HepG2 (cell line): ENCODE measurements around the gene TUBE1. TPM values are rescaled to one million over a fixed set of nuclear protein-coding genes. Genes with fewer than 3 reads are reported as not detected.

ENCODE experiments used
- ATAC-seq: fragments of 200-7000 bp; cut with Tn5 transposase; 3 replicates; pipeline ENCODE4 v1.9.1; 2020; ENCODE audit warnings: mild to moderate bottlenecking, moderate library complexity
- BruUV-seq: library from RNA; stranded (reverse); fragments of 400-500 nt; replicated peaks from 2 replicates; lab custom pipeline; 2021; lab: Mats Ljungman, UMichigan
- CTCF ChIA-PET: fragments of 300-600 bp; formaldehyde crosslinking; extraction: SDS; loops from one replicate; lab custom pipeline; 2021; ENCODE audit warnings: low total read pairs, inconsistent platforms, low intra/inter-chr PET ratio; lab: Yijun Ruan, JAX
- POLR2A ChIA-PET: fragments of 350-600 bp; sonication (Branson Sonifier 250); formaldehyde crosslinking; loops from one replicate; lab custom pipeline; 2020; ENCODE audit warnings: antibody characterized with exemption, inconsistent platforms; lab: Yijun Ruan, JAX
- DNase-seq: peaks from one replicate; pipeline ENCODE4 v3.0.0-alpha.2; 2015; ENCODE audit warnings: low spot score
- FAIRE-seq: peaks from 3 replicates; lab custom pipeline; 2011; peaks lifted over from hg19 to GRCh38; lab: Jason Lieb, UNC
- H2AFZ ChIP-seq: one replicate; pipeline ENCODE4 v1.6.1; 2011; ENCODE audit warnings: low read length, inconsistent platforms
- H3K27ac ChIP-seq: fragments of 300-600 bp; 3 replicates; pipeline ENCODE4 v1.8.0; 2011; ENCODE audit warnings: mixed run types, mild to moderate bottlenecking, mixed read lengths, low read length, inconsistent platforms; ENCODE audit not compliant: insufficient read depth; ENCODE audit errors: extremely low read length
- H3K27me3 ChIP-seq, 2 experiments: fragments of 200-600 bp in 1 of 2; 2 replicates in 1 of 2; 3 replicates in 1 of 2; pipeline versions ENCODE4 v1.6.0 to v1.8.0; 2011; ENCODE audit warnings: low read length in 2 of 2, mild to moderate bottlenecking in 2 of 2, moderate library complexity in 2 of 2, inconsistent platforms in 1 of 2; ENCODE audit not compliant: insufficient read depth in 2 of 2, control insufficient read depth in 1 of 2
- H3K36me3 ChIP-seq, 2 experiments: fragments of 200-600 bp in 1 of 2; replicated peaks in 1 of 2; 2 replicates in 1 of 2; 3 replicates in 1 of 2; pipeline versions ENCODE4 v1.5.1 to v1.8.0; 2011; ENCODE audit warnings: low read length in 2 of 2, inconsistent platforms in 1 of 2; ENCODE audit not compliant: insufficient read depth in 2 of 2, control insufficient read depth in 1 of 2
- H3K4me1 ChIP-seq: 2 replicates; pipeline ENCODE4 v1.5.1; 2012; ENCODE audit warnings: low read length, inconsistent platforms; ENCODE audit not compliant: insufficient read depth
- H3K4me2 ChIP-seq: 2 replicates; pipeline ENCODE4 v1.6.0; 2011; ENCODE audit warnings: low read depth, low read length, inconsistent platforms
- H3K4me3 ChIP-seq, 3 experiments: fragments of 200-600 bp in 1 of 3; sonication (generic), shearing (Covaris generic) in 1 of 3; replicated peaks in 1 of 3; 2 replicates each; pipeline ENCODE4 v1.5.1; 2011 to 2016; ENCODE audit warnings: low read length in 3 of 3, inconsistent platforms in 2 of 3, low read depth in 2 of 3, mild to moderate bottlenecking in 2 of 3, control low read depth in 1 of 3, mixed read lengths in 1 of 3; ENCODE audit not compliant: insufficient read depth in 1 of 3
- H3K79me2 ChIP-seq: one replicate; pipeline ENCODE4 v1.6.1; 2011; ENCODE audit warnings: low read length, inconsistent platforms; ENCODE audit not compliant: insufficient read depth
- H3K9ac ChIP-seq: 2 replicates; pipeline ENCODE4 v1.6.0; 2011; ENCODE audit warnings: mild to moderate bottlenecking, low read depth, low read length, inconsistent platforms; ENCODE audit not compliant: insufficient read depth
- H3K9me3 ChIP-seq: 2 replicates; pipeline ENCODE4 v1.5.1; 2012; ENCODE audit warnings: mild to moderate bottlenecking, low read length
- H4K20me1 ChIP-seq: 2 replicates; pipeline ENCODE4 v1.6.0; 2011; ENCODE audit warnings: inconsistent platforms, mild to moderate bottlenecking, low read length, moderate library complexity; ENCODE audit not compliant: insufficient read depth
- GABPA ChIP-seq, 2 experiments: IDR thresholded peaks; 2 replicates each; pipeline ENCODE4 v1.6.1; 2011 to 2016; ENCODE audit warnings: low read depth in 2 of 2, low read length in 1 of 2, missing biosample characterization in 1 of 2, missing genetic modification characterization in 1 of 2
- ZNF335 ChIP-seq: sonication (generic); formaldehyde crosslinking; IDR thresholded peaks from 2 replicates; pipeline ENCODE4 v1.4.0; 2020; ENCODE audit warnings: missing genetic modification reagents
- ZNF558 ChIP-seq: sonication (generic); formaldehyde crosslinking; IDR thresholded peaks from 2 replicates; pipeline ENCODE4 v1.9.0; 2022; ENCODE audit warnings: mild to moderate bottlenecking, missing genetic modification reagents, borderline replicate concordance
- in situ Hi-C: cut with HindIII; loops from 2 replicates; pipeline ENCODE4 v1.10.0; 2017; ENCODE audit warnings: low pct_unique_long_range_greater_than_20kb; ENCODE audit not compliant: extremely low pct_ligation_motif_present
- intact Hi-C: fragments of 100-400 bp; cut with micrococcal nuclease; formaldehyde crosslinking; loops from one replicate; pipeline ENCODE4 v1.10.0; 2022; ENCODE audit not compliant: unreplicated experiment
- polyA plus RNA-seq, 8 experiments: library from polyadenylated mRNA; depleted of rRNA in 3 of 8; stranded (reverse) in 7 of 8; unstranded in 1 of 8; fragments of >200 nt; fragmentation: Illumina TruSeq in 4 of 8; extraction: Trizol in 4 of 8; gene quantifications; 2 replicates each; pipeline versions ENCODE4 v1.2.1 to v1.2.3, GENCODE V29; 2011 to 2016; ENCODE audit warnings: low read depth in 4 of 8, missing spikeins in 1 of 8, mixed read lengths in 1 of 8; ENCODE audit not compliant: insufficient read depth in 1 of 8
- total RNA-seq, 5 experiments: library from RNA; depleted of rRNA; stranded (reverse); fragments of >200 nt; fragmentation: Illumina TruSeq; extraction: Trizol; gene quantifications; 2 replicates each; pipeline ENCODE4 v1.2.3, GENCODE V29; 2016; ENCODE audit warnings: low read depth in 1 of 5
- TF ChIP-seq, protein P1 (sequence below): sonication (generic); formaldehyde crosslinking; IDR thresholded peaks from 2 replicates; pipeline ENCODE4 v1.4.0; 2020; ENCODE audit warnings: missing genetic modification reagents, borderline replicate concordance

Gene TUBE1
- total and polyA plus RNA-seq, 2 of the 13 experiments (the other 11 are each of a cell fraction or from before 2014, with no cell fraction given) = 17.3 to 22.6 TPM

- TF ChIP-seq GABPA (IDR thresholded peaks at IDR 0.05; ENCODE audit: low read depth, low read length) (no peak), GABPA (CRISPR knock-in tag; IDR thresholded peaks at IDR 0.05; ENCODE audit: low read depth) (no peak)
- TF ChIP-seq, protein P1, sequence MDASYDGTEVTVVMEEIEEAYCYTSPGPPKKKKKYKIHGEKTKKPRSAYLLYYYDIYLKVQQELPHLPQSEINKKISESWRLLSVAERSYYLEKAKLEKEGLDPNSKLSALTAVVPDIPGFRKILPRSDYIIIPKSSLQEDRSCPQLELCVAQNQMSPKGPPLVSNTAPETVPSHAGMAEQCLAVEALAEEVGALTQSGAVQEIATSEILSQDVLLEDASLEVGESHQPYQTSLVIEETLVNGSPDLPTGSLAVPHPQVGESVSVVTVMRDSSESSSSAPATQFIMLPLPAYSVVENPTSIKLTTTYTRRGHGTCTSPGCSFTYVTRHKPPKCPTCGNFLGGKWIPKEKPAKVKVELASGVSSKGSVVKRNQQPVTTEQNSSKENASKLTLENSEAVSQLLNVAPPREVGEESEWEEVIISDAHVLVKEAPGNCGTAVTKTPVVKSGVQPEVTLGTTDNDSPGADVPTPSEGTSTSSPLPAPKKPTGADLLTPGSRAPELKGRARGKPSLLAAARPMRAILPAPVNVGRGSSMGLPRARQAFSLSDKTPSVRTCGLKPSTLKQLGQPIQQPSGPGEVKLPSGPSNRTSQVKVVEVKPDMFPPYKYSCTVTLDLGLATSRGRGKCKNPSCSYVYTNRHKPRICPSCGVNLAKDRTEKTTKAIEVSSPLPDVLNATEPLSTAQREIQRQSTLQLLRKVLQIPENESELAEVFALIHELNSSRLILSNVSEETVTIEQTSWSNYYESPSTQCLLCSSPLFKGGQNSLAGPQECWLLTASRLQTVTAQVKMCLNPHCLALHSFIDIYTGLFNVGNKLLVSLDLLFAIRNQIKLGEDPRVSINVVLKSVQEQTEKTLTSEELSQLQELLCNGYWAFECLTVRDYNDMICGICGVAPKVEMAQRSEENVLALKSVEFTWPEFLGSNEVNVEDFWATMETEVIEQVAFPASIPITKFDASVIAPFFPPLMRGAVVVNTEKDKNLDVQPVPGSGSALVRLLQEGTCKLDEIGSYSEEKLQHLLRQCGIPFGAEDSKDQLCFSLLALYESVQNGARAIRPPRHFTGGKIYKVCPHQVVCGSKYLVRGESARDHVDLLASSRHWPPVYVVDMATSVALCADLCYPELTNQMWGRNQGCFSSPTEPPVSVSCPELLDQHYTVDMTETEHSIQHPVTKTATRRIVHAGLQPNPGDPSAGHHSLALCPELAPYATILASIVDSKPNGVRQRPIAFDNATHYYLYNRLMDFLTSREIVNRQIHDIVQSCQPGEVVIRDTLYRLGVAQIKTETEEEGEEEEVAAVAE (CRISPR knock-in tag) = no peak
- TF ChIP-seq, all 625 proteins: peak for 0
Observed at GRCh38 chr6:112024464-112024863, 62.8 kb downstream of the TUBE1 start (continued).

GRCh38 chr6:112022749-112023148 is 64.5 kb downstream of the TUBE1 start:
- no peak overlapping the region for H3K27ac ChIP-seq
- in situ Hi-C loops (no loop called here), intact Hi-C loops (no loop called here)
- 0 out of 5 replicates have a peak, but pooled peaks cover 0 to 2% of the 10 kb centered on the region in 2 experiments for H3K27me3 ChIP-seq
- H3K4me1 ChIP-seq = peaks cover 34% of the 10 kb centered on the region
- ChIA-PET CTCF (no interaction called here), POLR2A (no interaction called here)
- peaks cover 5% of the 10 kb centered on the region; the same call in 1 of the 2 replicates for H3K9me3 ChIP-seq
- H4K20me1 ChIP-seq = no peaks in the 10 kb centered on the region
- no peak for TF ChIP-seq ZNF558
- TF ChIP-seq ZNF335 = no peak
- no peak overlapping the region for H2AFZ ChIP-seq
- ATAC-seq (no peak), DNase-seq (no peak), FAIRE-seq (no peak)
- BruUV-seq = no TSS peak
- H3K9ac ChIP-seq = no peak overlapping the region
- H3K4me2 ChIP-seq = no peak overlapping the region
- H3K79me2 ChIP-seq = no peaks in the 10 kb centered on the region
- no peak overlapping the region for H3K4me3 ChIP-seq
- H3K36me3 ChIP-seq = no peaks in the 10 kb centered on the region
